Urothelium cell line (cell line): ENCODE data around the gene GLIS2.
A peak's percentile ranks its signal among the peaks of the same experiment; 100 is the strongest.

ENCODE experiments used
- DNase-seq: peaks from one replicate; pipeline ENCODE4 v3.0.0; 2011; ENCODE audit warnings: low spot score, mixed read lengths
- FAIRE-seq: peaks from 2 replicates; lab custom pipeline; 2011; peaks lifted over from hg19 to GRCh38; lab: Jason Lieb, UNC

The GLIS2 gene

DNA sequence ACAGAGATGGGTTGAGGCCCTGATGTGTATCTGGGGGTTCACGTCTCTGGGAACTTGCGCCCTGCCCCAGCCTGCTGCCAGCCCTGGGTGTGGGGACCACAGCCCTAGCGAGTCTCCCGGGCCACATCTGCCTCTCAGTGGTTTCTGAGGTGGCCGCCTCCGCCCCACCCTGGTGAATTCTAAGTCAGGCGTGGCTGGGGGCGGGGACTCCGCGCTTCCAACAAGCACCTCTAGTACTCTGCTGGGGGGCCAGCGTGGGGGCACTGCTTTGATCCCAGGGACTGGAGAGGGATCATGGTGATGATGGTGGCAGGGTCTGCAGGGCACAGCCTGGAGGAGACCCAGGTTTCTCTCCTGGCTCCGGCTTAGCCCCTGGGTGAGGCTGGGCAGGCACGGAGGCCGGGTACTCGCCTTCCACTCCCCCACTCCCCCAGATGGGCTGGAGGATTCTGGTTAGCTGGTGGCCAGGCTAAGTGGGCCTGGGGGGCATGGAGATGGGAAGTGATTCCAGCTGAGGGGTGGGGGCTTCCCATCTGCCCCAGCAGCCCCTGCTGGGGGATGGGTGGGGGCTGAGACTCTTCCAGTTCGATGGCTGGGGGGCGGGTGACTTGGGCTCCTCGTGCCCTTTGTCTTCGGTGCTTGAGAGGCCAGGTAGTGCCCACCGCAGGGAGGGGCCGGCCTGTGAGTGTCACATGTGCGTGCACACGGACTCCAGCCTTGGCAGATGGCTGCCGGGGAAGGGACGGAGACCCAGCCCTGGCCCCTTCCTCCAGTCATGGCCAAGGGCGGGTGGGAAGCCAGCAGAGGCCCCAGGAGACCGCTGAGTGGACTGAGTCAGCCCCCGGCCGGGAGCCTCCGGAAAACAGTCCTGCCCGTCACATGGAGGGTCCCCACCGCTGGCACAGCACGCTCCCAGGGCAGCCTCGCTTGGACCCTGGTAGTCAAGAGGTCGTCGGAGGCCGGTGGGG lies 3.9 kb downstream of the GLIS2 start:
- FAIRE-seq (no peak), DNase-seq (no peak)

DNA sequence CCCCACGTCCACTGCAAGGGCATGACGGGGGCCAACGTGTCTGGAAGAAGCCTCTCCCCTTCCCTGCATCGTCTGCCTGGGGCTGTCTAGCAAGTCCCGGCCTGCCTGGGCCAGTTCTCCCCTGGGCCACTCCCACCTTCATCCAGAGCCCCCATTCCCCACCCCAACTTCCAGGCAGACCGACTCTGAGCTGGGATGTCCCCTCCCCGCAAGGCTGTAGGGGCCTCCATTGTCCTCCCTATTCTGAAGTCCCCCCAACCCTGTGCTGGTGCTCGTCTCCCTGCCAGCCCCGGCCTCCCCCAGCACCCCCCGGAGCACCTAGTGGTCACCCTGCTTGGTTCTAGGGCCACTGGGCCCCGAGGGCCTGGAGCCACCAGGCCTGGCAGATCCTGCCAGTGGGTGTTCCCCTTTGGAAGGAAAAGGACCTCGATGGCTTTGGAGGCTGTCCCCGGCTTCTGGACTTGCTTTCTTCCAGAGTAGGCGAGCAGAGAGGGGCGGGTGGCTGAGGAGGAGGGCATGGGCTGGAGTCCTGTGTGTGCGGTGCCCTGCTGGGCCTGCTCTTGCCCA lies 4.8 kb downstream of the GLIS2 start:
- no peak for FAIRE-seq

DNA sequence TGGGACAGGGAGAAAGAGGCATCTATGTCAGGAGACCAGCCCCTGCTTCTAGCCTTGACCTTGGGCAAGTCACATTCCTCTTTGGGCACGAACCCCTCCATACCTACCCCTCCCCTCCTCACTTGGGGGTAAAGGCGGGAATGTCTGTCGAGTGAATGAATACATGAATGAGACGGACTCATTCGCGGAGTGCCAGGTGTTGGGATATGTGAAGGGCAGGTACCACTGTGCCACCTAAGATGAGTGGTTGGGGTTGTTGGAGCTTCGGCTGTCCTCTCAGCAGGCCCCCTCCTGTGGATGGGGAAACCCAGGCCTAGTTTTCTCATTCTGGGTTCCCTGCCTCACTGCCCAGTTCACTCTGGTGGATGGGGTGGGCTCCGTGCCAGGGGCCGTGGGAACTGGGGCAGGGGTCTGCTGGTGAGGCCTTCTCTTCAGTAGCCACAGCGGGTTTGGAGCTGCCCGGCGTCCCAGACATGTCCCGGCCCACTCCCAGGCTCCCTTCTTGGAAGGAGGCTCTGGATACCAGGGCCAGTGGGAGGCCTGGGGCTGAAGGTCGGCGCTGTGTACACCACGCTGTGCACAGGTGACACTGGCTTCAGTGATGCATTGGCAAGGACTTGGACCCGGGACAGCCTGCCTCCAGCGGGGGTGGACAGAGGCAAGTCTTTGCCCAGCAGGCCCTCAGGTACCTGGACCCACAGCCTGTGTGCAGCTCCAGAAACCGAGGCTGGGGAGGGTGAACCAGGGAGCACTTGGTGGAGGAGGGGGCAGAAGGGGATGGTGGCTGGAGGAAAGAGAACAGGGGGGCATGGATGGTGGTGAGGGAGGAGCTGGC lies 5.6 kb downstream of the GLIS2 start:
- FAIRE-seq (no peak), DNase-seq (no peak)

More for the DNA sequence above, 4.8 kb downstream of the GLIS2 start:
- no peak for DNase-seq

DNA sequence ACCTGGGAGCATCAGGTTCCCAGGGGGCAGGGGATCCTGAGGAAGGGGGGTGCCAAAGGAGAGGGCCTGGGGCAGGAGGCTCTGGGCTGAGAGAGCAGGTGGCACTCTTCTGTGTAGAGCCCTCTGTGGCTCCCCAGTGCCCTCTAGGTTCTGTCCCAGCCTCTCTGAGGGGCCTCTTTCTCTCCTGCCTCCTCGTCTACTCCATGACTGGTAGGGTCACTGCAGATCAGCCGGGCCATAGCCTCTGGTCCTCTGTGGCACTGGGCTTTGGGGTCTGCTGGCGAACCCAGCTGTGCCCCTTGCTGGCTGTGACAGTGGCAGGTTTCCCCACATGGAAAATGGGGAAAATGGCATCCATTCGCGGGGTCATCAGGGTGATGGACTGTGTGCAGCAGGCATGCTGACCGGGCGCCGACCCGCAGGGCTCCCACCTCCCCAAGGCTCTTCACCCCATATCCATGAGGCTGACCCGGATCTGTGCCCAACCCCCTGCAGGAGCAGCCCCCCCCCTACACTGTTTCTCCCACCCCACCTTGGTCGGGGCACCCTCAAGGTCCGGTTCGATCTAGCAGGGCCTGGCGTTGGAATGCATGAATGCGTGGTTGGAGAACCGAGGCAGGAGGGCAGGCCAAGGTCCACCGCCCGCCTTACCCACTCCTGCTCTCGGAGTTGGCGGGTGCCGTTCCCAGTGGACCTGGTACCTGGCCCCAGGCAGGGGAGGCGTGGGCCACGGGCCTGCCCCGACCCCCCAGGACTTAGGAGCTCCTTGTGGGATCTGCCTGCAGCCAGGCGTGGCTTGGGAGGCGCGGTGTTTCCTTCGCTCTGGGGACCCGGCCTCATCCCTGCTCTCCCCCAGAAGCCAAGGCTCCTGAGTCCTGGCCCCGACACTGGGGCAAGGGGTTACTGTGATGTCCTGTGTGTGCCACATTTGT lies 6.5 kb downstream of the GLIS2 start:
- DNase-seq = no peak
- FAIRE-seq = no peak

DNA sequence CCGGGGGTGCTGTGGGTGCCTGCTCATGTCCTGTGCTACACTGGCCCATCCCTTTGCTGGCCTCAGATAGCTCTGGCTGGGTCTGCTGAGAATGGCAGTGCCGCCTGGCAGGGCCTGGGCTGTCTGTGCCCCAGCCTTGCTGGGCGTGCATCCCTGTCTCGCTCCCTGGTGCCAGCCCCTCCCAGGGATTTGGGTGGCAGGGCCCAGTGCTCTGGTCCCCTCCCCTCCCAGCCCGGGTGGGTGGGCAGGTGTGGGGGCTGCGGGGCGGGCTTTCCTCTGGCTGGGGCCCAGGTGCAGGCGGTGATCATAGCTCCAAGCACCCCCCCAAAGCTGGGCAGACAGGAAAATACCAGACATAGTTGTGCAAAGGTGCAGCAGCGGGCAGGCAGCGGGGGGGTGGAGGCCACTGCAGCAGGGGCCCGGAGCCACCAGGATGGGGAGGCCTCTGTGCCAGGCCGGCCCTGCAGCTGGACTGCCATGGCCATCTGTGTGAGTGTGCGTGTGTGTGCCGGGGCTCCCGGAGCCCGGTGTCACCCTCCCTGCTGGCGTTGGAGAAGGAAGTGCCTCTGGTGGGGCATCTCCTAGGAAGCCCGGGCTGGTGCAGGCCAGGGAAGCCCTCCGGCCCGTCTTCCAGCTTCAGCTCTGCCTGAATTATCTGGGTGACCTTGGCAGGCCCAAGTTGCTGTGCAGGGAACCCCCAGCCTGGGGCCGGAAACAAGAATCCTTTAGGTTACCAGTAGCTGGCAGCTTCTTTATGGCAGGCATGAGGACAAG lies 7.4 kb downstream of the GLIS2 start:
- peak; percentile 68 for DNase-seq
- FAIRE-seq = no peak

DNA sequence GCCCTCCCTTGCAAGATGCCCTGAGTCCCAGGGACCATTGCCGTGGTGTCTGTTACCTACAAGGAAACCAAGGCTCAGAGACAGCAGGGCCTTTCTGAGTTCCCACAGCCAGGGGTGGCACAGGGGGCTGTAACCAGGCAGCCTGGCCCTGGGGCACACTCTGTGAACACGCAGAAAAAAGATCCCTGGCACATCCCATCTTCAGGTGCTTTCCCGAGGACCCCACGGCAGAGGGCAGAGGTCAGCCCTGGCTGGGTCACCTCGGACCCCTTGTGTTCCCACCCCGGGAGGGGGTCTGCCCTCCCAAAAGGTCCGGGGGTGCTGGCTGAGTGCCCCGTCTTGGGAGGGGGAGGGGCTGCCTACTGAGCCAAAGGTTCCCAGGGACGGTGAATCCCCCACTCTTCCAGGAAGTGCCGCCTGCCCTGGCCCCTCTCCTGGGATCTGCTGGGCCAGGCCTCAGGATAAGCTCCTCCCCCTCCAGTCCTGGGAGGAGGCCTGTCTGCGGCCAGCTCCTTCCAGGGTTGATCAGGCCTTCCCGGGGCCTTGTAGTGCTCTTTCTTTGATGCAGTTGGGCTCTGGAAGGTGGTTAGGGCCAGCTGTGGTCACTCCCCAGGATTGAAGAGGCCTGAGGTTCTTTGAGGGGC lies 8.1 kb downstream of the GLIS2 start:
- peak; percentile 66 for DNase-seq
- no peak for FAIRE-seq

DNA sequence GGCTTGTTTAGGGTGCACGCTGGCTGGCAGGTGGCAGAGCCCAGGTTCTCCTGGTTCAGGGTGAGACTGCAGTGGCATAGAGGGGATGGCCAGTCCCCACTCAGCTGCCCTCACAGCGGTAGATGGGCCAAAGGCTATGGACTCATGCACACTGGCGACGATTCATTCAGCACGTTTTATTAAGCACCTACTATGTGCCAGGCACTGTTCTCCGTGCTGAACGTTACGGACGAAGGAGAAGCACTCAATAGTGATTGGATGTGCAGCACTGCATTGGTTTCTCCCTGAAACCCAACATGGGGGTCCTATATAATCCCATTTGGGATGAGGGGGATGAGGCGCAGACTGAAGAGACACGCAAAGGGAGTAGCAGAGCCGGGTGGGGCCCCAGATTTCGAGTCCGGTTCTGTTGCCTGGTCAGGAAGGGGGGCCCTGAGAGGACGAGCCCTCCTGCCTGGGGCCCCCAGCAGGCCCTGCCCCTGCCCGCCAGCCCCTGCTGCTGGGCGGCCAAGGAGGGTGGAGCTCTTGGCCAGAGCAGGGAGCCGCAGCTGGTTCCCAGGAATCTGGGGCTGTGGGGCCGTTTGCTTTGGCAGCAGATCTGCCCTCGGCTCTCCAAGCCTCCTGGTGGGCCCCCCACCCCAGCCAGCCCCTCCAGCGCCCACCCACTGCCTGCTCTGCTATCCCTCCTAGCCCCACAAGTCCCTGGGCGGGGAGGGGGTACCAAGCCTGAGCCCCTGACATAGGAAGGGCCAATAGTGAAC lies 8.8 kb downstream of the GLIS2 start:
- FAIRE-seq = peak; percentile 9
- DNase-seq = no peak

DNA sequence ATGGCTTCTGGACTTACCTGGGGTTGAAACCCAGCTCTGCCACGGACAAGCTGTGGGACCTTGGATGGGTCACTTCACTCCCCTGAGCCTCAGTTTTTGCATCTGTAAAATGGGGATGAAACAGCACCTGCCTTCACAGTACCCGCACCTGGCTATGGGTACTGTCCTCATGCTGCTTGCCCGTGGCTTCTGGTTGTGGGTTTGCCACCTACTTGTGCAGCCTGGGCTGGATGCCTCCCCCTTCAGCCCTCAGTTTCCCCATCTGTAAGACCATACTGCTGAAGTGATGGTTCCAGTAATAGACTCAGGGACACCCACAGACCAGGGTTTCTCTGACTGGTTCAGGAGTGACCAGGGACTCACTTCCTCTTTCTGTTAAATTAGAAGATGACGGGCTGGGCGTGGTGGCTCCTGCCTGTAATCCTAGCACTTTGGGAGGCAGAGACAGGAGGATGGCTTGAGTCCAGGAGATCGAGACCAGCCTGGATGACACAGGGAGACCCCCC lies 9.4 kb downstream of the GLIS2 start:
- FAIRE-seq = no peak
- DNase-seq = no peak

DNA sequence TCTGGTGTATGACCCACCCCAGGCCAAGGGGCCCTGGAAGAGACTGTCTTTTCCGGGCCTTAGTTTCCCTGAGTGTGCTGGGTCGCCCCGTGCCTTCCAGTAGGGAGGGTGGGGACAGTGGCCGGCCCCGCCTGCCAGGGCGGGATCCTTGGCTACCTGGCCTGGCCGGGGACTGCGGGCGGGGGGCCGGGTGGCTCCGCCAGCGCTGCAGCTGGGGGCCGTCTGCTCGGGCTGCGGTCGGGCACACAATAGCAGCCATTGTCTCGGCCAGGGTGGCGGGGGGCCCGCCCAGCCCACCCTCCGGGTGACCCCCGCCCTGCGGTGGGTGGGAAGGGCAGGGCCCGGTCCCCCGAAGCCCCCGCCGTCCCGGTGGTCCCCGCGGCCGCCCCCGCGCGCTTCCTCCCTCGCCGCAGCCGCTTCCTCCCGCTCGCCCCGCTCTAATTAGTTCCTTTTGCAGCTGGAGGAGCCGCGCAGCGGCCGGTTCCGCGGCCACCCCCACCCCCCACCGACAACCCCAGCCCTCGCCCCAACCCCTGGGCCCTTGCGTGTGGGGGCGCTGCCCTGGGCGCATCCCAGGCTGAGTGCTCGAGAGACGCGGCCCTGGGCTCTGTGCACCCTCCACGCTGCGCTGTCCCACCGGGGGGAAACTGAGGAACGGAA lies 11.6 kb downstream of the GLIS2 start:
- FAIRE-seq (no peak), DNase-seq (no peak)

DNA sequence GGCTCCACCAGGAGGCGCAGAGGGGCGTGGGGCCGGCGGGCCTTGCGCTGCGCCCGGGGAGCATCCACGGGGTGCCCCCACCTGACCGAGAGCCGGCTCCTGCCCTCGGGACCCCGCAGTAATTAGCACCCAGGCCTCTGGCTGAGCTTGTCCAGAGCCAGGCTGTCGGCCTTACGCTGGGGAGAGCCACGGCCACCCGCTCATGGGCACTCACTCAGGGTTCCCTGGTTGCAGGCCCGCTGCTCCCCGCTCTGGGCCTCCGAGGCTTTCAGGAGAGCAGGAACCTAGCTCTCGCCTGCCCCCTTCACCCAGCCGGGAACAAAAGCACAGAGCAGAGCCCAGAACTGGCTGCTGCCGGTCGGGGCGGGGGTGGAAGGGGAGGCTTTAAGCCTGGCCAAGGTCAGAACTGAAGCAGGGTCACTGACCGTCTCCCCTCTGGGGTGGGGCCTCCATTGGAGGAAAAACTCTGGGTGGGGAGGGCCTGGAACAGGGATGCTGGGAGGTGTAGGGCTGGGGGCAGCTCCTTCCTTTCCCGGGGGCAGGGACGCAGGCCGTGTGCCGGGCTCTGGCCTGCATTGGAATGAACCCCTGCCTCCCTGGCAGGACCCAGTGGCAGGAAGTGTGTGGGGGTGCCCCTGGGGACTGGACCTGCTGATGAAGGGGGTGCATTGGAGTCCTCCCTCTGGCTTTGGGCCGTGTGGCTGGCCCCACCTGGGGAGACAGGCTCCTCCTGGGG lies 12.3 kb downstream of the GLIS2 start:
- DNase-seq (no peak), FAIRE-seq (no peak)

DNA sequence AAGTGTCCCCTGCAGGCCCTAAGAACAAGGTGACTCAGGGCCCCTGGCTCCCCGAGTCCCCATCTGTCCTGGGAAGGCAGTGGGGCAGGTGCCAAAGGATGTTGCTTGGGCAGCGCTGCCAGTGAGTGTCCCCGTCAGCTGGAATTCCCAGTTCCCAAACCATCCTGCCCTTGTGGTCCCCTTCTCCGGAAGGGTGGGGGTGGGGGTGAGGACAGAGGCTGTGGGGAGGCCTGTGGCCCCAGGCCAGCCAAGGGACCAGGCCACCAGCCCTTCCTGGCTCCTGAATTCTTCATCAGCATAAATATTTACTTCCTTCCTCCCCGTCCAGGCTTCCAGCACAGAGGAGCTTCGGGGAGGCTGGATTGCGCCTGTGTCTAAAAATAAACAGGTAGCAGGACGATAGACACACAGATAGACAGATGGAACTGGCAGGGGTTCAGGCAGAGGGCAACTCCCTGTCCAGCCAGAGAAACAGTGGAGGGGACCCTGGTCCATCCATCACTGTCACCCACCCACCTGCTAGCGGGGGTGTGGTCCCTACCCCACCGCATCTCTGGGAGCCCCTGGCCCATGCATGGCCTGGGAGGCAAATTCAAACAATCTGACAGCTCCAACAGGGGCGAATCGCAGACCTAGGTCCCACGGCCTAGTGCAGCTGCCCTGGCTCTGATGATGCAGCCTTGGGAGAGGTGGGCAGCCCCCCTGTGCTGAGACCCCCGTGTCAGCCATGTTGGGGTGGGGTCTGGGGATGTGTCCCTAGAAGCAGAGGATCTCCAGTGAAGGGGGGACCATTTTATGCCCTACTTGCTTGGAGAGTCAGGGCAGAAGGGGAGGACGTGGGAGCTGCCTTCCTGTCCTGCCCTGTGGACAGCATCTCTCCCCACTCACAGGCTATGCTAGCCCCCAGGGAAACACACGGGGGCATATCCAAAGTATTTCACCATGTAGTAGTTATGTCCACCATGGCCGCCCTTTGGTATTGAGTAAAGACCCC lies 13.2 kb downstream of the GLIS2 start:
- FAIRE-seq = no peak

DNA sequence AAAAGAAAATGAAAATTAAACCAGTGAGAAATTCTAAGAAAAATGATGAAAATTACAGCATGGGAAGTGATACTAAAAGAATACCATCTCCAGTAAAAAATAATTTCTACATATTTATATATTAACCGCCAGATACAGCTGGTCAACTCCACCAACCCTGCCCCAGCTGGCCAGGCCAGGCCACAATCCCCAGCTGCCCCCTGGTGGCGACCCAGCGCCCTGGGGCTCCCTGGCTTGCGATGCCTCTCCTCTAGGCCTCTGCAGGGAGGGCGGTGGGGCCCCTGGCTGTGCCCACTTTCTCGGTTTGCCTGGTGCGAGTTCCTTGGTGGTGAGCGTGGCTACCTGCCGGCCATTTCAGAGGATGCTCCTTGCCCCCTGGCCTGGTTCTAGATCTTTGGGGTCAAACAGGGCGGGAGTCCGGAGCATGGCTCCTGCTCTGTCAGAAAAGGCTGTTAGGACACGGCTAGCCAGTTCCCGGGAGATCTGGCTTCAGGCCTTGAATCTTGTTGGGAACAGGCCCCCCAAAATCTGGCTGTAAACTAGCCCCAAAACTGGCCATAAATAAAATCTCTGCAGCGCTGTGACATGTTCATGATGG lies 14.5 kb downstream of the GLIS2 start:
- FAIRE-seq (no peak), DNase-seq (peak; percentile 79)

More for the DNA sequence above, 13.2 kb downstream of the GLIS2 start:
- no peak for DNase-seq

DNA sequence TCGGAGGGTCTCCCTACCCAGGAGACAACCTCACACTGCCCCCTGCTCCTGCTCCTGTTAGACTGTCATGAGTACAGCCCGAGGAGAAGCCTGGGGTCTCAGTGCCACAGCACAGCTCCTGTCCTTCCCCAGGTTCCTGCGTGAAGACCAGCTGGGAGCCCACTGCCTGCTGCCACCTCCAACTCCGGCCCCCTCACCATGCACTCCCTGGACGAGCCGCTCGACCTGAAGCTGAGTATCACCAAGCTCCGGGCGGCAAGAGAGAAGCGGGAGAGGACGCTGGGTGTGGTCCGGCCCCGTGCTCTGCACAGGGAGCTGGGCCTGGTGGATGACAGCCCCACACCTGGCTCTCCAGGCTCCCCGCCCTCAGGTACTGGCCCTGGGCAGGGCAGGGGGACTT lies 16.2 kb downstream of the GLIS2 start:
- FAIRE-seq (no peak), DNase-seq (no peak)

DNA sequence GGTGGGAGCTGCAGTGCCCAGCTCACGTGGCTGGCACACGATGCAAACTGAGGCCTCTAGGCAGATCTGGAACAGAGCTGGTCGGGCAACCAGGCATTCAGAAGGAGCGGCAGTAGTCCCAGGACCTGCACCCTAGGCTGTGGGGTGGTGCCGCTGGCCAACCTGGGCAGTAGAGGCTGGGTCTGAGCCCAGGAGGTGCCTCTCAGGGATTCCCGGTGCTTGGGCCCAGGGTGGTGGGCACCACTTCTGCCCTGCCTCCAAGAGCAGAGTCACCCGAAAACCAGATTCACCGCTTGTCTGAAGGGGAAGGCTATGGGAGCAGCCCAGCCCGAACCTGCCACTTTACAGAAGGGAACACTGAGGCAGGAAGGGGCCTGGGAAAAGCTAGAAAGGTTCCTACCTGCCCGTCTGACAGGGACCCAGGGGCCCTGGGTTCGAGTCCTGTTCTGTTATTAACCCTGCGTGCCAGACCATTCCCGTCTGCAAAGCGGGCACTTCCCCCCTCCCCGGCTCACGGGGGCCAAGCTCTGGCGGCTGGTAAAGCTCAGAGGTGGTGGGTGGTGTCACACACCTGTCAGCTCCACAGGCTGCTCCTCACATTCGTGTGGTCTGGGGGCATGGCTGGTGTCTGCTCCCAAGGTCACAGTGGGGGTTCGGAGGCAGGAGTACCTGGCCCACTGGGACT lies 16.9 kb downstream of the GLIS2 start:
- no peak for DNase-seq
- no peak for FAIRE-seq

DNA sequence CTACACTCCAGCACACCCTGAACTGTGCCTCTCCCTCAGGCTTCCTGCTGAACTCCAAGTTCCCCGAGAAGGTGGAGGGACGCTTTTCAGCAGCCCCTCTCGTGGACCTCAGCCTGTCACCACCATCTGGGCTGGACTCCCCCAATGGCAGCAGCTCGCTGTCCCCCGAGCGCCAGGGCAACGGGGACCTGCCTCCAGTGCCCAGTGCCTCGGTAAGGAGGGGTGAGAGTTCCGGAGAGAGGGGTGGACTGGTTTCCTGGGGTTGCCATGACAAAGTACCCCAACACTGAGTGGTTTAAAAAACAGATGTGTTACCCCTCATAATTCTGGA lies 17.4 kb downstream of the GLIS2 start:
- no peak for DNase-seq
- no peak for FAIRE-seq
